Stimulated activated CD4-positive, alpha-beta T cell treated with anti-CD3 and anti-CD28 coated beads, Interleukin-2, amount 100 ng/mL, for 48 hours (primary cell): ENCODE measurements around the gene LRRC72.
"Not testable (repeated sequence)": the region's sequence is repeated elsewhere in the genome, so short reads cannot be mapped to it uniquely, and the experiment has no call there.

Experiments used
- DNase-seq, 2 donors: peaks; one replicate each; pipeline ENCODE4 v3.0.0-alpha.2; 2020

LRRC72 gene

GRCh38 chr7:16526742-16527540, at the start of gene LRRC72:
TSS of gene LRRC72 (plus strand) at chr7:16526825. CDS start at chr7:16526953, 128 bp downstream.
- DNase-seq, result no peak

GRCh38 chr7:16479161-16479560, 47.5 kb upstream of the LRRC72 start:
- DNase-seq, result no peak

GRCh38 chr7:16479591-16479990, 47.0 kb upstream of the LRRC72 start:
- no peak for DNase-seq

GRCh38 chr7:16484453-16485158, 42.0 kb upstream of the LRRC72 start:
- no peak for DNase-seq

- no peak for DNase-seq
Observed at GRCh38 chr7:16491148-16491547, 35.5 kb upstream of the LRRC72 start.

- no peak for DNase-seq
Observed at GRCh38 chr7:16492513-16493062, 34.0 kb upstream of the LRRC72 start.

- DNase-seq, result no peak
Observed at GRCh38 chr7:16493266-16493665, 33.4 kb upstream of the LRRC72 start.

GRCh38 chr7:16494551-16494950, 32.1 kb upstream of the LRRC72 start:
- no peak for DNase-seq

GRCh38 chr7:16494955-16495719, 31.5 kb upstream of the LRRC72 start:
- DNase-seq, result no peak

GRCh38 chr7:16498122-16498521, 28.5 kb upstream of the LRRC72 start:
- DNase-seq, result no peak

GRCh38 chr7:16502303-16502702, 24.3 kb upstream of the LRRC72 start:
- no peak for DNase-seq

GRCh38 chr7:16504019-16504418, 22.6 kb upstream of the LRRC72 start:
- no peak for DNase-seq

- not testable (repeated sequence) for DNase-seq
Observed at GRCh38 chr7:16506422-16506821, 20.2 kb upstream of the LRRC72 start.

- DNase-seq, result no peak
Observed at GRCh38 chr7:16509829-16510228, 16.8 kb upstream of the LRRC72 start.

GRCh38 chr7:16511314-16511713, 15.3 kb upstream of the LRRC72 start:
- no peak for DNase-seq

- DNase-seq, result no peak
Observed at GRCh38 chr7:16512097-16512496, 14.5 kb upstream of the LRRC72 start.

GRCh38 chr7:16514271-16514670, 12.4 kb upstream of the LRRC72 start:
- DNase-seq, result no peak

GRCh38 chr7:16514729-16515128, 11.9 kb upstream of the LRRC72 start:
- no peak for DNase-seq

GRCh38 chr7:16515785-16516685, 10.6 kb upstream of the LRRC72 start:
- no peak for DNase-seq

GRCh38 chr7:16519985-16520384, 6.6 kb upstream of the LRRC72 start:
- not testable (repeated sequence) for DNase-seq

- DNase-seq, result no peak
Observed at GRCh38 chr7:16524332-16524731, 2.3 kb upstream of the LRRC72 start.

- DNase-seq, result no peak
Observed at GRCh38 chr7:16528520-16528919, 1.9 kb downstream of the LRRC72 start.
